GM12878 (cell line): ENCODE measurements around the gene TM7SF3. TPM values are rescaled to one million over a fixed set of nuclear protein-coding genes. Genes with fewer than 3 reads are reported as not detected.

Source experiments
- BHLHE40 ChIP-seq, 2 experiments: fragments of 450-650 bp in 1 of 2; IDR thresholded peaks; 2 replicates each; pipeline ENCODE4 v1.6.1; 2011 to 2017; ENCODE audit warnings: low read depth in 2 of 2, borderline replicate concordance in 1 of 2, improper control_type of control experiment in 1 of 2, low read length in 1 of 2, mild to moderate bottlenecking in 1 of 2
- CEBPB ChIP-seq, 2 experiments: fragments of 150-350 bp in 1 of 2; IDR thresholded peaks; 2 replicates each; pipeline ENCODE4 v1.6.1; 2012 to 2014; ENCODE audit warnings: low read depth in 2 of 2, low read length in 2 of 2, borderline replicate concordance in 1 of 2, inconsistent platforms in 1 of 2
- CHD2 ChIP-seq: IDR thresholded peaks from 2 replicates; pipeline ENCODE4 v1.6.1; 2011; ENCODE audit warnings: low read depth, low read length, improper control_type of control experiment, borderline replicate concordance
- E2F8 ChIP-seq: fragments of 450-650 bp; IDR thresholded peaks from 2 replicates; pipeline ENCODE4 v1.6.1; 2018; ENCODE audit warnings: mild to moderate bottlenecking, low read depth, moderate library complexity; ENCODE audit not compliant: partially characterized antibody
- EP300 ChIP-seq, 2 experiments: fragments of 150-350 bp in 1 of 2; IDR thresholded peaks; 2 replicates each; pipeline ENCODE4 v1.6.1; 2011 to 2012; ENCODE audit warnings: low read depth in 2 of 2, low read length in 2 of 2, borderline replicate concordance in 1 of 2, improper control_type of control experiment in 1 of 2, inconsistent platforms in 1 of 2; ENCODE audit not compliant: control insufficient read depth in 1 of 2
- GATAD2B ChIP-seq: fragments of 450-650 bp; conservative IDR thresholded peaks from 2 replicates; pipeline ENCODE4 v1.6.1; 2017; ENCODE audit warnings: low read depth, mild to moderate bottlenecking, moderate library complexity
- HDAC2 ChIP-seq: fragments of 200-600 bp; sonication (generic); IDR thresholded peaks from 2 replicates; pipeline ENCODE4 v1.6.1; 2017
- MEF2B ChIP-seq: fragments of 450-650 bp; IDR thresholded peaks from 2 replicates; pipeline ENCODE4 v1.6.1; 2018; ENCODE audit warnings: mild to moderate bottlenecking, moderate library complexity; ENCODE audit not compliant: partially characterized antibody, poor library complexity, severe bottlenecking
- MXI1 ChIP-seq: fragments of 150-350 bp; IDR thresholded peaks from 2 replicates; pipeline ENCODE4 v1.6.1; 2011; ENCODE audit warnings: low read depth, mild to moderate bottlenecking, inconsistent platforms, low read length, improper control_type of control experiment
- MYB ChIP-seq: fragments of 150-350 bp; IDR thresholded peaks from 2 replicates; pipeline ENCODE4 v1.6.1; 2014; ENCODE audit warnings: mild to moderate bottlenecking, low read depth, low read length, borderline replicate concordance
- NFYA ChIP-seq: IDR thresholded peaks from 2 replicates; pipeline ENCODE4 v1.6.1; 2011; ENCODE audit warnings: low read depth, mild to moderate bottlenecking, low read length, improper control_type of control experiment, borderline replicate concordance
- NRF1 ChIP-seq: conservative IDR thresholded peaks from 2 replicates; pipeline ENCODE4 v1.6.1; 2011; ENCODE audit warnings: mild to moderate bottlenecking, low read depth, low read length, improper control_type of control experiment
- PAX8 ChIP-seq: fragments of 450-650 bp; IDR thresholded peaks from 2 replicates; pipeline ENCODE4 v1.6.1; 2017; ENCODE audit warnings: mild to moderate bottlenecking, moderate library complexity
- RAD21 ChIP-seq: IDR thresholded peaks from 2 replicates; pipeline ENCODE4 v1.6.1; 2011; ENCODE audit warnings: mild to moderate bottlenecking, low read depth, low read length, moderate library complexity; ENCODE audit not compliant: insufficient read depth
- RBBP5 ChIP-seq: fragments of 200-600 bp; sonication (generic); conservative IDR thresholded peaks from 2 replicates; pipeline ENCODE4 v1.6.1; 2016
- SIX5 ChIP-seq: IDR thresholded peaks from 2 replicates; pipeline ENCODE4 v1.6.1; 2011; ENCODE audit warnings: mild to moderate bottlenecking, low read depth, low read length, moderate library complexity; ENCODE audit not compliant: severe bottlenecking
- SP1 ChIP-seq: IDR thresholded peaks from one replicate; pipeline ENCODE4 v1.6.1; 2011; ENCODE audit warnings: low read depth, low read length
- STAT1 ChIP-seq: fragments of 450-650 bp; conservative IDR thresholded peaks from 2 replicates; pipeline ENCODE4 v1.6.1; 2014; ENCODE audit warnings: antibody characterized with exemption, mild to moderate bottlenecking
- TCF3 ChIP-seq: IDR thresholded peaks from 2 replicates; pipeline ENCODE4 v1.6.1; 2012; ENCODE audit warnings: low read depth, mild to moderate bottlenecking, low read length, borderline replicate concordance; ENCODE audit not compliant: insufficient read depth
- ZNF207 ChIP-seq: fragments of 450-650 bp; IDR thresholded peaks from 2 replicates; pipeline ENCODE4 v1.6.1; 2014; ENCODE audit warnings: antibody characterized with exemption, mild to moderate bottlenecking, borderline replicate concordance
- ZNF217 ChIP-seq: fragments of 450-650 bp; IDR thresholded peaks from 2 replicates; pipeline ENCODE4 v1.6.1; 2017; ENCODE audit warnings: antibody characterized with exemption, mild to moderate bottlenecking
- ZNF24 ChIP-seq: fragments of 450-650 bp; IDR thresholded peaks from 2 replicates; pipeline ENCODE4 v1.6.1; 2017; ENCODE audit warnings: antibody characterized with exemption, mild to moderate bottlenecking
- ZNF592 ChIP-seq: fragments of 450-650 bp; IDR thresholded peaks from 2 replicates; pipeline ENCODE4 v1.6.1; 2017; ENCODE audit warnings: mild to moderate bottlenecking, moderate library complexity
- polyA plus RNA-seq, 11 experiments: library from polyadenylated mRNA; depleted of rRNA in 4 of 11; unstranded in 6 of 11; stranded (reverse) in 5 of 11; fragments of >200 nt; fragmentation: Nextera tagmentation in 4 of 11; fragmentation: Illumina TruSeq in 1 of 11; extraction: Ambion mirVana in 4 of 11; extraction: Trizol in 1 of 11; gene quantifications; 1 replicate in 1 of 11; 2 replicates in 10 of 11; pipeline versions ENCODE4 v1.2.1 to v1.2.3, GENCODE V29; 2011 to 2016; ENCODE audit warnings: inconsistent platforms in 2 of 11, missing spikeins in 2 of 11, low read depth in 1 of 11
- total RNA-seq, 4 experiments: library from RNA; depleted of rRNA in 3 of 4; stranded (reverse); fragments of >200 nt in 3 of 4; fragmentation: Illumina TruSeq in 1 of 4; extraction: Trizol in 1 of 4; gene quantifications; 2 replicates each; pipeline versions ENCODE4 v1.2.1 to v1.2.3, GENCODE V29; 2013 to 2021

TM7SF3 gene
- total and polyA plus RNA-seq, 10 of the 15 experiments (the other 5 are each of a cell fraction or from before 2014, with no cell fraction given) = 31.4 to 341 (median 74.8) TPM

GRCh38 chr12:27014085-27014858 lies at the start of gene TM7SF3 (continued):
- TF ChIP-seq RBBP5 (peak; percentile 43), RAD21 (peak; percentile 78), MXI1 (no peak), NFYA (no peak), GATAD2B (peak; percentile 95), ZNF592 (peak; percentile 81; the same call in 1 of the 2 replicates), ZNF207 (peak; percentile 69; the same call in 1 of the 2 replicates), ZNF217 (peak; percentile 86), TCF3 (peak; percentile 90), CEBPB (IDR thresholded peaks at IDR 0.05; ENCODE audit: borderline replicate concordance in 1 of 2, low read depth in 2 of 2, low read length in 2 of 2) (0 out of 4 replicates have a peak, but pooled peaks of 1 of the 2 experiments have one; percentile 62), EP300 (IDR thresholded peaks at IDR 0.05; ENCODE audit: borderline replicate concordance in 1 of 2, control insufficient read depth in 1 of 2, low read depth in 2 of 2, low read length in 2 of 2) (no peak), ZNF24 (peak; percentile 75), STAT1 (peak; percentile 74; the same call in 1 of the 2 replicates), NRF1 (no peak), SIX5 (no peak), CHD2 (0 out of 2 replicates have a peak, but pooled peaks have one; percentile 52), MYB (no peak), SP1 (peak; percentile 55), MEF2B (peak; percentile 44), PAX8 (no peak), BHLHE40 (IDR thresholded peaks at IDR 0.05; ENCODE audit: borderline replicate concordance in 1 of 2, low read depth in 2 of 2, low read length in 1 of 2) (peak; percentile 73 to 93; a peak in 3 of 4 replicates), HDAC2 (0 out of 2 replicates have a peak, but pooled peaks have one; percentile 26), E2F8 (no peak)
